Measurements from ENCODE around the gene AOAH. TPM values are rescaled to one million over a fixed set of nuclear protein-coding genes. Genes with fewer than 3 reads are reported as not detected.

Gene AOAH
- total and polyA plus RNA-seq, 9 of the 15 experiments (the other 6 are each of a cell fraction or from before 2014, with no cell fraction given): not detected

DNA sequence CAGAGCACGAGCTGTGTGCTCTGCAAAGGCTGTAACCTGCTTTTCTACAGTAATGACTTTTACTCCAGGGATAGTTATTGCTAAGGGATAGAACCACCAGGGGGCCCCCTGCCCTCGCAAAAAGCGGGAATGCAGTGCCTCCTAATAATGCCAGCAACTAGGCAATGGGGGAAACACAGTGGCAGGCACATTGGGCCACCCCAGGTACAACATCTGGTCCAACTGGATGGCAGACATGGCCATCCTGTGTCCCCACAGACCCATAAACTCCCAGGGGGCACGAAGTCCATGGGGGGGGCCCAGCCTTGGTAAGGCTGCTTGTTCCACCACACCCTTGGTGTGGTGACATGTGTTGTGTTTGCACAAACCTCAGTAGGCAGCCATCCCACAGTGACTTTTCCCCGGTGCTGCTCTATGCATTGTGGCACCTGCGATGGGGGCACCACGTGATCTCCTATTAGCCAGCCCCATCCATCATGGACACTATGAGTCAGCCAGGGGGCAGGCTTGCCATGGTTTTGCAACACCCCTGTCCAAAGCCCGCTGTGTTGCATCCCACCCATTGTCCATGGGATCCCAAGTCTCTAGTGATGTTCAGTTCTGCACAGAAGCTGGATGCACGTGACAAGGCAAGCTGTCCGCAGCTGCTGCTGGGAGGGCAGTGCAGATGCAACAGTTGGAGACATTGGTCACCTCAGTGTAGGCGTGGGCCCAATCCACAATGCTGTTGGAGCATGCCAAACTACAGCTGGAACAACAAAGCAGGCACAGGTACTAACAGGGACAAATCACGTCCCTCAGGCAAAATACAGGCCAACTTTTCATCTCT, 250.6 kb downstream of the AOAH start (continued):
- TF ChIP-seq, protein P1, sequence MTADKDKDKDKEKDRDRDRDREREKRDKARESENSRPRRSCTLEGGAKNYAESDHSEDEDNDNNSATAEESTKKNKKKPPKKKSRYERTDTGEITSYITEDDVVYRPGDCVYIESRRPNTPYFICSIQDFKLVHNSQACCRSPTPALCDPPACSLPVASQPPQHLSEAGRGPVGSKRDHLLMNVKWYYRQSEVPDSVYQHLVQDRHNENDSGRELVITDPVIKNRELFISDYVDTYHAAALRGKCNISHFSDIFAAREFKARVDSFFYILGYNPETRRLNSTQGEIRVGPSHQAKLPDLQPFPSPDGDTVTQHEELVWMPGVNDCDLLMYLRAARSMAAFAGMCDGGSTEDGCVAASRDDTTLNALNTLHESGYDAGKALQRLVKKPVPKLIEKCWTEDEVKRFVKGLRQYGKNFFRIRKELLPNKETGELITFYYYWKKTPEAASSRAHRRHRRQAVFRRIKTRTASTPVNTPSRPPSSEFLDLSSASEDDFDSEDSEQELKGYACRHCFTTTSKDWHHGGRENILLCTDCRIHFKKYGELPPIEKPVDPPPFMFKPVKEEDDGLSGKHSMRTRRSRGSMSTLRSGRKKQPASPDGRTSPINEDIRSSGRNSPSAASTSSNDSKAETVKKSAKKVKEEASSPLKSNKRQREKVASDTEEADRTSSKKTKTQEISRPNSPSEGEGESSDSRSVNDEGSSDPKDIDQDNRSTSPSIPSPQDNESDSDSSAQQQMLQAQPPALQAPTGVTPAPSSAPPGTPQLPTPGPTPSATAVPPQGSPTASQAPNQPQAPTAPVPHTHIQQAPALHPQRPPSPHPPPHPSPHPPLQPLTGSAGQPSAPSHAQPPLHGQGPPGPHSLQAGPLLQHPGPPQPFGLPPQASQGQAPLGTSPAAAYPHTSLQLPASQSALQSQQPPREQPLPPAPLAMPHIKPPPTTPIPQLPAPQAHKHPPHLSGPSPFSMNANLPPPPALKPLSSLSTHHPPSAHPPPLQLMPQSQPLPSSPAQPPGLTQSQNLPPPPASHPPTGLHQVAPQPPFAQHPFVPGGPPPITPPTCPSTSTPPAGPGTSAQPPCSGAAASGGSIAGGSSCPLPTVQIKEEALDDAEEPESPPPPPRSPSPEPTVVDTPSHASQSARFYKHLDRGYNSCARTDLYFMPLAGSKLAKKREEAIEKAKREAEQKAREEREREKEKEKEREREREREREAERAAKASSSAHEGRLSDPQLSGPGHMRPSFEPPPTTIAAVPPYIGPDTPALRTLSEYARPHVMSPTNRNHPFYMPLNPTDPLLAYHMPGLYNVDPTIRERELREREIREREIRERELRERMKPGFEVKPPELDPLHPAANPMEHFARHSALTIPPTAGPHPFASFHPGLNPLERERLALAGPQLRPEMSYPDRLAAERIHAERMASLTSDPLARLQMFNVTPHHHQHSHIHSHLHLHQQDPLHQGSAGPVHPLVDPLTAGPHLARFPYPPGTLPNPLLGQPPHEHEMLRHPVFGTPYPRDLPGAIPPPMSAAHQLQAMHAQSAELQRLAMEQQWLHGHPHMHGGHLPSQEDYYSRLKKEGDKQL (CRISPR knock-in tag; IDR thresholded peaks at IDR 0.05; ENCODE audit: borderline replicate concordance): no peak
- TF ChIP-seq RNF2 (IDR thresholded peaks at IDR 0.05) (0 out of 2 replicates have a peak, but pooled peaks have one; percentile 25), NR4A1 (CRISPR knock-in tag; IDR thresholded peaks at IDR 0.05) (no peak), NR4A1 (tag; IDR thresholded peaks at IDR 0.05) (no peak), MBD2 (IDR thresholded peaks at IDR 0.05; ENCODE audit: borderline replicate concordance, low read depth) (no peak), FUS (optimal IDR thresholded peaks at IDR 0.05; ENCODE audit: low read depth, low read length) (no peak), SMC3 (conservative IDR thresholded peaks at IDR 0.05; ENCODE audit: insufficient read depth, low read depth, low read length) (peak; percentile 88), ZNF232 (CRISPR knock-in tag; IDR thresholded peaks at IDR 0.05) (0 out of 2 replicates have a peak, but pooled peaks have one; percentile 61), RCOR1 (IDR thresholded peaks at IDR 0.05; ENCODE audit: borderline replicate concordance in 1 of 2, low read depth in 2 of 2, low read length in 2 of 2) (0 out of 4 replicates have a peak, but pooled peaks of 1 of the 2 experiments have one; percentile 29)
- TF ChIP-seq, protein P2, sequence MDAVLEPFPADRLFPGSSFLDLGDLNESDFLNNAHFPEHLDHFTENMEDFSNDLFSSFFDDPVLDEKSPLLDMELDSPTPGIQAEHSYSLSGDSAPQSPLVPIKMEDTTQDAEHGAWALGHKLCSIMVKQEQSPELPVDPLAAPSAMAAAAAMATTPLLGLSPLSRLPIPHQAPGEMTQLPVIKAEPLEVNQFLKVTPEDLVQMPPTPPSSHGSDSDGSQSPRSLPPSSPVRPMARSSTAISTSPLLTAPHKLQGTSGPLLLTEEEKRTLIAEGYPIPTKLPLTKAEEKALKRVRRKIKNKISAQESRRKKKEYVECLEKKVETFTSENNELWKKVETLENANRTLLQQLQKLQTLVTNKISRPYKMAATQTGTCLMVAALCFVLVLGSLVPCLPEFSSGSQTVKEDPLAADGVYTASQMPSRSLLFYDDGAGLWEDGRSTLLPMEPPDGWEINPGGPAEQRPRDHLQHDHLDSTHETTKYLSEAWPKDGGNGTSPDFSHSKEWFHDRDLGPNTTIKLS (IDR thresholded peaks at IDR 0.05; ENCODE audit: borderline replicate concordance, low read depth): peak; percentile 31; the same call in 1 of the 2 replicates
- TF ChIP-seq, protein P3, sequence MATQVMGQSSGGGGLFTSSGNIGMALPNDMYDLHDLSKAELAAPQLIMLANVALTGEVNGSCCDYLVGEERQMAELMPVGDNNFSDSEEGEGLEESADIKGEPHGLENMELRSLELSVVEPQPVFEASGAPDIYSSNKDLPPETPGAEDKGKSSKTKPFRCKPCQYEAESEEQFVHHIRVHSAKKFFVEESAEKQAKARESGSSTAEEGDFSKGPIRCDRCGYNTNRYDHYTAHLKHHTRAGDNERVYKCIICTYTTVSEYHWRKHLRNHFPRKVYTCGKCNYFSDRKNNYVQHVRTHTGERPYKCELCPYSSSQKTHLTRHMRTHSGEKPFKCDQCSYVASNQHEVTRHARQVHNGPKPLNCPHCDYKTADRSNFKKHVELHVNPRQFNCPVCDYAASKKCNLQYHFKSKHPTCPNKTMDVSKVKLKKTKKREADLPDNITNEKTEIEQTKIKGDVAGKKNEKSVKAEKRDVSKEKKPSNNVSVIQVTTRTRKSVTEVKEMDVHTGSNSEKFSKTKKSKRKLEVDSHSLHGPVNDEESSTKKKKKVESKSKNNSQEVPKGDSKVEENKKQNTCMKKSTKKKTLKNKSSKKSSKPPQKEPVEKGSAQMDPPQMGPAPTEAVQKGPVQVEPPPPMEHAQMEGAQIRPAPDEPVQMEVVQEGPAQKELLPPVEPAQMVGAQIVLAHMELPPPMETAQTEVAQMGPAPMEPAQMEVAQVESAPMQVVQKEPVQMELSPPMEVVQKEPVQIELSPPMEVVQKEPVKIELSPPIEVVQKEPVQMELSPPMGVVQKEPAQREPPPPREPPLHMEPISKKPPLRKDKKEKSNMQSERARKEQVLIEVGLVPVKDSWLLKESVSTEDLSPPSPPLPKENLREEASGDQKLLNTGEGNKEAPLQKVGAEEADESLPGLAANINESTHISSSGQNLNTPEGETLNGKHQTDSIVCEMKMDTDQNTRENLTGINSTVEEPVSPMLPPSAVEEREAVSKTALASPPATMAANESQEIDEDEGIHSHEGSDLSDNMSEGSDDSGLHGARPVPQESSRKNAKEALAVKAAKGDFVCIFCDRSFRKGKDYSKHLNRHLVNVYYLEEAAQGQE (IDR thresholded peaks at IDR 0.05; ENCODE audit: borderline replicate concordance): peak; percentile 63; the same call in 1 of the 2 replicates
- TF ChIP-seq, protein P3 (CRISPR knock-in tag; IDR thresholded peaks at IDR 0.05; ENCODE audit: low read depth): no peak
